Tibial nerve (tissue), 4 donors: ENCODE results near the gene AGPAT2. TPM values are rescaled to one million over a fixed set of nuclear protein-coding genes. Genes with fewer than 3 reads are reported as not detected.
A peak's percentile ranks its signal among the peaks of the same experiment; 100 is the strongest.
"Not testable (repeated sequence)": the region's sequence is repeated elsewhere in the genome, so short reads cannot be mapped to it uniquely, and the experiment has no call there.

ENCODE experiments used
- DNase-seq, 2 donors: peaks; one replicate each; pipeline ENCODE4 v3.0.0-alpha.2; 2019; ENCODE audit warnings: low spot score in 2 of 2
- H3K27ac ChIP-seq, 4 donors: fragments of 200-600 bp; sonication (generic) in 3 of 4; one replicate each; pipeline ENCODE4 v1.5.1; 2017 to 2019; ENCODE audit warnings: mild to moderate bottlenecking in 1 of 4
- H3K27me3 ChIP-seq, 2 donors: fragments of 200-600 bp; sonication (generic) in 1 of 2; one replicate each; pipeline versions ENCODE4 v1.5.1 to v1.6.0; 2017 to 2019
- H3K36me3 ChIP-seq, 3 donors: fragments of 200-600 bp; sonication (generic); one replicate each; pipeline ENCODE4 v1.5.1; 2018 to 2019
- H3K4me1 ChIP-seq, 4 donors: fragments of 200-600 bp; sonication (generic) in 3 of 4; one replicate each; pipeline ENCODE4 v1.5.1; 2017 to 2019
- H3K4me3 ChIP-seq, 4 donors: fragments of 200-600 bp; sonication (generic) in 3 of 4; one replicate each; pipeline ENCODE4 v1.5.1; 2017 to 2019; ENCODE audit warnings: mild to moderate bottlenecking in 1 of 4, moderate library complexity in 1 of 4
- H3K9me3 ChIP-seq, 4 donors: fragments of 200-600 bp; sonication (generic) in 3 of 4; one replicate each; pipeline ENCODE4 v1.5.1; 2017 to 2019
- CTCF ChIP-seq, 5 experiments: fragments of 200-600 bp in 3 of 5; fragments of 450-650 bp in 2 of 5; sonication (generic) in 3 of 5; IDR thresholded peaks; one replicate each; pipeline ENCODE4 v1.5.1; 2016 to 2019; ENCODE audit warnings: antibody characterized with exemption in 5 of 5, mild to moderate bottlenecking in 3 of 5, moderate library complexity in 2 of 5
- EP300 ChIP-seq, 2 donors: sonication (generic); formaldehyde crosslinking; IDR thresholded peaks; one replicate each; pipeline ENCODE4 v1.6.1; 2017; ENCODE audit warnings: antibody characterized with exemption in 2 of 2, mild to moderate bottlenecking in 1 of 2
- POLR2A ChIP-seq, 2 donors: fragments of 450-650 bp; IDR thresholded peaks; one replicate each; pipeline ENCODE4 v1.6.1; 2017; ENCODE audit warnings: antibody characterized with exemption in 2 of 2, mild to moderate bottlenecking in 2 of 2, moderate library complexity in 2 of 2
- WGBS, 2 donors: methylation state at CpG; one replicate each; pipeline ENCODE4 v1.1.5; 2018; 5-methylcytosine and 5-hydroxymethylcytosine counted together
- total RNA-seq, 4 donors: library from RNA; depleted of rRNA; stranded (reverse); fragments of >200 nt; gene quantifications; one replicate each; pipeline ENCODE4 v1.1.0, GENCODE V29; 2016

AGPAT2 gene
- total RNA-seq, 4 donors from 2014 or later, result 79.6 to 292 (median 151) TPM

- 10 to 47% methylated on average over 4 of the region's 8 CpGs for WGBS, 2 donors
- H3K4me3 ChIP-seq, result no peak overlapping the region
- H3K4me1 ChIP-seq, result peaks cover 0 to 52% (median 15%) of the 10 kb centered on the region in 4 donors
- no peaks in the 10 kb centered on the region for H3K36me3 ChIP-seq
- no peak for TF ChIP-seq EP300 (IDR thresholded peaks at IDR 0.05)
- H3K9me3 ChIP-seq, result no peaks in the 10 kb centered on the region
- H3K27ac ChIP-seq, result peak overlapping the region in 1 of 4 donors; percentile 67
- H3K27me3 ChIP-seq, result peaks cover 0 to 60% of the 10 kb centered on the region in 2 donors
- no peak for DNase-seq
These were observed 27.6 kb upstream of the AGPAT2 start for GRCh38 chr9:136714893-136715274.

GRCh38 chr9:136714096-136714892 is 27.0 kb upstream of the AGPAT2 start:
- Histone ChIP-seq H3K36me3 (no peaks in the 10 kb centered on the region), H3K27me3 (peaks cover 0 to 64% of the 10 kb centered on the region in 2 donors), H3K27ac (peak overlapping the region in 1 of 4 donors; percentile 67), H3K4me3 (no peak overlapping the region), H3K9me3 (no peaks in the 10 kb centered on the region), H3K4me1 (peaks cover 0 to 46% (median 10%) of the 10 kb centered on the region in 4 donors)
- no peak for TF ChIP-seq EP300 (IDR thresholded peaks at IDR 0.05)
- no peak for TF ChIP-seq POLR2A (IDR thresholded peaks at IDR 0.05)
- TF ChIP-seq CTCF (IDR thresholded peaks at IDR 0.05), result no peak
- WGBS, 2 donors, result 45 to 52% methylated on average over 17 of the region's 17 CpGs
- no peak for DNase-seq

GRCh38 chr9:136713550-136713949 is 26.3 kb upstream of the AGPAT2 start:
- Histone ChIP-seq H3K9me3 (no peaks in the 10 kb centered on the region), H3K4me3 (peak overlapping the region in 1 of 4 donors; percentile 59), H3K36me3 (no peaks in the 10 kb centered on the region), H3K4me1 (peaks cover 0 to 39% (median 6%) of the 10 kb centered on the region in 4 donors), H3K27me3 (peaks cover 0 to 64% of the 10 kb centered on the region in 2 donors), H3K27ac (peak overlapping the region in 1 of 4 donors; percentile 67)
- 58 to 83% methylated on average over 1 to 7 of the region's 8 CpGs for WGBS, 2 donors
- DNase-seq, result no peak
- TF ChIP-seq POLR2A (IDR thresholded peaks at IDR 0.05) (no peak), EP300 (IDR thresholded peaks at IDR 0.05) (no peak), CTCF (IDR thresholded peaks at IDR 0.05) (no peak)

GRCh38 chr9:136712690-136713544 is 25.7 kb upstream of the AGPAT2 start:
- no peaks in the 10 kb centered on the region for H3K9me3 ChIP-seq
- DNase-seq, result no peak
- 9 to 11% methylated on average over 32 to 48 of the region's 56 CpGs for WGBS, 2 donors
- H3K4me3 ChIP-seq, result peak overlapping the region; percentile 18 to 59 (median 22)
- H3K27ac ChIP-seq, result peak overlapping the region in 1 of 4 donors; percentile 67
- no peak for TF ChIP-seq POLR2A (IDR thresholded peaks at IDR 0.05)
- no peak for TF ChIP-seq EP300 (IDR thresholded peaks at IDR 0.05)
- no peak for TF ChIP-seq CTCF (IDR thresholded peaks at IDR 0.05)
- peaks cover 0 to 64% of the 10 kb centered on the region in 2 donors for H3K27me3 ChIP-seq
- H3K4me1 ChIP-seq, result peaks cover 0 to 39% (median 6%) of the 10 kb centered on the region in 4 donors
- no peaks in the 10 kb centered on the region for H3K36me3 ChIP-seq

GRCh38 chr9:136711751-136712689 is 24.8 kb upstream of the AGPAT2 start, which contains the start of gene DIPK1B:
DIPK1B (plus strand) TSS chr9:136712572; CDS start chr9:136712666, 94 bp downstream.
- Histone ChIP-seq H3K27ac (peak within 1 kb of the TSS in 1 of 4 donors; percentile 67), H3K9me3 (no peaks in the 10 kb centered on the region), H3K36me3 (no peaks in the 10 kb centered on the region), H3K4me3 (peak within 1 kb of the TSS; percentile 18 to 59 (median 22)), H3K27me3 (peaks cover 0 to 59% of the 10 kb centered on the region in 2 donors), H3K4me1 (peaks cover 0 to 39% (median 6%) of the 10 kb centered on the region in 4 donors)
- DNase-seq, result no peak
- 5% methylated on average over 30 to 46 of the region's 119 CpGs for WGBS, 2 donors
- no peak for TF ChIP-seq POLR2A (IDR thresholded peaks at IDR 0.05)
- no peak for TF ChIP-seq EP300 (IDR thresholded peaks at IDR 0.05)
- no peak for TF ChIP-seq CTCF (IDR thresholded peaks at IDR 0.05)

GRCh38 chr9:136711219-136711648 is 24.0 kb upstream of the AGPAT2 start:
- H3K9me3 ChIP-seq, H3K27ac ChIP-seq, DNase-seq, H3K36me3 ChIP-seq, H3K4me3 ChIP-seq: not testable (repeated sequence)
- H3K4me1 ChIP-seq, result peaks cover 0 to 39% (median 6%) of the 10 kb centered on the region in 4 donors
- WGBS, 2 donors, result 34 to 37% methylated on average over 4 of the region's 4 CpGs
- H3K27me3 ChIP-seq, result peaks cover 0 to 62% of the 10 kb centered on the region in 2 donors
